Suppressor macrophage treated with lipopolysaccharide for 1 hour (primary cell): Measurements from ENCODE around the gene CD47.

Experiments used
- DNase-seq, 3 donors: peaks; one replicate each; pipeline ENCODE4 v3.0.0-alpha.2; 2020 to 2022

The CD47 gene

GRCh38 chr3:108114423-108115065 is 23.7 kb upstream of the CD47 start:
- no peak for DNase-seq

- DNase-seq = no peak
Measured at GRCh38 chr3:108113975-108114374, 23.1 kb upstream of the CD47 start.

- DNase-seq = no peak
Measured at GRCh38 chr3:108110934-108111333, 20.1 kb upstream of the CD47 start.

GRCh38 chr3:108108416-108108815 is 17.6 kb upstream of the CD47 start:
- no peak for DNase-seq

GRCh38 chr3:108106449-108106848 is 15.6 kb upstream of the CD47 start:
- no peak for DNase-seq

GRCh38 chr3:108106031-108106430 is 15.2 kb upstream of the CD47 start:
- DNase-seq = no peak

GRCh38 chr3:108103886-108104797 is 13.3 kb upstream of the CD47 start:
- no peak for DNase-seq

GRCh38 chr3:108103040-108103751 is 12.4 kb upstream of the CD47 start:
- DNase-seq = peak in 1 of 3 donors; percentile 26

GRCh38 chr3:108102420-108103039 is 11.7 kb upstream of the CD47 start:
- peak; percentile 48 to 61 (median 52) for DNase-seq

GRCh38 chr3:108100906-108101660 is 10.3 kb upstream of the CD47 start:
- DNase-seq = peak in 1 of 3 donors; percentile 35

- peak; percentile 56 to 78 (median 71) for DNase-seq
Measured at GRCh38 chr3:108099679-108100428, 9.0 kb upstream of the CD47 start.

- no peak for DNase-seq
Measured at GRCh38 chr3:108099244-108099643, 8.4 kb upstream of the CD47 start.

- DNase-seq = peak; percentile 66 to 73 (median 67)
Measured at GRCh38 chr3:108098003-108098370, 7.2 kb upstream of the CD47 start.

- DNase-seq = no peak
Measured at GRCh38 chr3:108097322-108098002, 6.6 kb upstream of the CD47 start.

- no peak for DNase-seq
Measured at GRCh38 chr3:108096532-108097321, 5.9 kb upstream of the CD47 start.

GRCh38 chr3:108093616-108094015 is 2.8 kb upstream of the CD47 start:
- no peak for DNase-seq

- DNase-seq = no peak
Measured at GRCh38 chr3:108093021-108093420, 2.2 kb upstream of the CD47 start.

- DNase-seq = no peak
Measured at GRCh38 chr3:108092501-108092900, 1.7 kb upstream of the CD47 start.

- DNase-seq = peak in 1 of 3 donors; percentile 28
Measured at GRCh38 chr3:108091498-108092250, 843 bp upstream of the CD47 start.
